Gastrocnemius medialis (tissue), 4 donors: ENCODE measurements around the gene ATP6AP1. TPM values are rescaled to one million over a fixed set of nuclear protein-coding genes. Genes with fewer than 3 reads are reported as not detected.

Source experiments
- ATAC-seq, 2 donors: fragments of 150-250 bp; one replicate each; pipeline ENCODE4 v1.9.1; 2016
- DNase-seq, 2 donors: peaks; one replicate each; pipeline ENCODE4 v3.0.0-alpha.2; 2019
- H3K27ac ChIP-seq, 4 donors: fragments of 200-600 bp; sonication (generic); 1 replicate in 1 of 4; 2 replicates in 3 of 4; pipeline ENCODE4 v1.5.1; 2016 to 2018; ENCODE audit warnings: mild to moderate bottlenecking in 2 of 4, moderate library complexity in 1 of 4
- H3K27me3 ChIP-seq, 3 donors: fragments of 200-600 bp; sonication (generic) in 2 of 3; 1 replicate in 1 of 3; 2 replicates in 2 of 3; pipeline versions ENCODE4 v1.5.1 to v1.6.0; 2016 to 2019; ENCODE audit warnings: mild to moderate bottlenecking in 1 of 3, moderate library complexity in 1 of 3
- H3K36me3 ChIP-seq, 2 donors: fragments of 200-600 bp; sonication (generic) in 1 of 2; one replicate each; pipeline ENCODE4 v1.5.1; 2017 to 2018
- H3K4me1 ChIP-seq, 2 donors: fragments of 200-600 bp; sonication (generic) in 1 of 2; one replicate each; pipeline ENCODE4 v1.5.1; 2016 to 2017; ENCODE audit warnings: mild to moderate bottlenecking in 2 of 2
- H3K4me3 ChIP-seq, 4 donors: fragments of 200-600 bp; sonication (generic) in 3 of 4; 1 replicate in 1 of 4; 2 replicates in 3 of 4; pipeline ENCODE4 v1.5.1; 2016 to 2019; ENCODE audit warnings: mild to moderate bottlenecking in 2 of 4
- H3K9me3 ChIP-seq, 3 donors: fragments of 200-600 bp; sonication (generic) in 2 of 3; 1 replicate in 1 of 3; 2 replicates in 2 of 3; pipeline ENCODE4 v1.5.1; 2016 to 2019
- CTCF ChIP-seq, 5 experiments: fragments of 450-650 bp in 3 of 5; fragments of 200-600 bp in 2 of 5; sonication (generic) in 2 of 5; IDR thresholded peaks in 4 of 5; conservative IDR thresholded peaks in 1 of 5; 1 replicate in 4 of 5; 2 replicates in 1 of 5; pipeline ENCODE4 v1.5.1; 2016 to 2019; ENCODE audit warnings: antibody characterized with exemption in 5 of 5, mild to moderate bottlenecking in 3 of 5, moderate library complexity in 3 of 5
- POLR2A ChIP-seq, 2 donors: fragments of 450-650 bp; IDR thresholded peaks; one replicate each; pipeline ENCODE4 v1.6.1; 2017; ENCODE audit warnings: antibody characterized with exemption in 2 of 2, mild to moderate bottlenecking in 2 of 2, moderate library complexity in 2 of 2
- in situ Hi-C, 4 donors: fragments of 200-750 bp; cut with MboI; loops; one replicate each; pipeline versions ENCODE4 v1.15.0 to v1.8.0; 2017; ENCODE audit warnings: low sequenced_read_pairs in 4 of 4
- intact Hi-C: fragments of 100-400 bp; cut with DNase I; formaldehyde crosslinking; loops from one replicate; pipeline ENCODE4 v1.15.1; 2023; ENCODE audit warnings: low total_unique reads
- total RNA-seq, 4 donors: library from RNA; depleted of rRNA; stranded (reverse); fragments of >200 nt; gene quantifications; one replicate each; pipeline versions ENCODE4 v1.1.0 to v1.2.3, GENCODE V29; 2016

Gene ATP6AP1
- total RNA-seq, 4 donors from 2014 or later, result 16.7 to 37.8 (median 26.2) TPM

GRCh38 chrX:154469114-154469513, 40.6 kb downstream of the ATP6AP1 start:
- no peak overlapping the region for H3K4me3 ChIP-seq
- DNase-seq (no peak), ATAC-seq (no peak)
- H3K9me3 ChIP-seq, result no peaks in the 10 kb centered on the region
- TF ChIP-seq CTCF (IDR thresholded peaks at IDR 0.05 in 4 of 5, conservative IDR thresholded peaks at IDR 0.05 in 1 of 5), result no peak
- no peak for TF ChIP-seq POLR2A (IDR thresholded peaks at IDR 0.05)
- no peak overlapping the region for H3K27ac ChIP-seq
- H3K27me3 ChIP-seq, result no peaks in the 10 kb centered on the region
- H3K4me1 ChIP-seq, result no peaks in the 10 kb centered on the region
- intact Hi-C loops, result no loop called here
- in situ Hi-C loops, result no loop called here
- H3K36me3 ChIP-seq, result no peaks in the 10 kb centered on the region

- DNase-seq (no peak), ATAC-seq (no peak)
- no peak overlapping the region for H3K4me3 ChIP-seq
- no peaks in the 10 kb centered on the region for H3K27me3 ChIP-seq
- no peaks in the 10 kb centered on the region for H3K36me3 ChIP-seq
- H3K9me3 ChIP-seq, result no peaks in the 10 kb centered on the region
- intact Hi-C loops, result no loop called here
- H3K4me1 ChIP-seq, result no peaks in the 10 kb centered on the region
- in situ Hi-C loops, result no loop called here
- H3K27ac ChIP-seq, result no peak overlapping the region
- no peak for TF ChIP-seq CTCF (IDR thresholded peaks at IDR 0.05 in 4 of 5, conservative IDR thresholded peaks at IDR 0.05 in 1 of 5)
- TF ChIP-seq POLR2A (IDR thresholded peaks at IDR 0.05), result no peak
Observed at GRCh38 chrX:154469880-154470279, 41.4 kb downstream of the ATP6AP1 start.

- H3K4me1 ChIP-seq, result no peaks in the 10 kb centered on the region
- DNase-seq (no peak), ATAC-seq (no peak)
- TF ChIP-seq POLR2A (IDR thresholded peaks at IDR 0.05) (no peak), CTCF (IDR thresholded peaks at IDR 0.05 in 4 of 5, conservative IDR thresholded peaks at IDR 0.05 in 1 of 5) (no peak)
- H3K36me3 ChIP-seq, result no peaks in the 10 kb centered on the region
- no peak overlapping the region for H3K27ac ChIP-seq
- intact Hi-C loops, result no loop called here
- no peaks in the 10 kb centered on the region for H3K27me3 ChIP-seq
- H3K4me3 ChIP-seq, result no peak overlapping the region
- no peaks in the 10 kb centered on the region for H3K9me3 ChIP-seq
- in situ Hi-C loops, result no loop called here
Observed at GRCh38 chrX:154470434-154470833, 42.0 kb downstream of the ATP6AP1 start.

- no peak for ATAC-seq
Observed at GRCh38 chrX:154470914-154471568, 42.6 kb downstream of the ATP6AP1 start.

GRCh38 chrX:154471839-154472684, 43.6 kb downstream of the ATP6AP1 start:
- ATAC-seq, result no peak
- no peaks in the 10 kb centered on the region for H3K36me3 ChIP-seq

More at GRCh38 chrX:154470914-154471568, 42.6 kb downstream of the ATP6AP1 start:
- H3K27ac ChIP-seq, result no peak overlapping the region
- no peaks in the 10 kb centered on the region for H3K4me1 ChIP-seq
- no peaks in the 10 kb centered on the region for H3K36me3 ChIP-seq
- H3K9me3 ChIP-seq, result no peaks in the 10 kb centered on the region
- in situ Hi-C loops, result no loop called here
- no peak for TF ChIP-seq POLR2A (IDR thresholded peaks at IDR 0.05)
- no peak overlapping the region for H3K4me3 ChIP-seq
- intact Hi-C loops, result no loop called here
- DNase-seq, result no peak
- H3K27me3 ChIP-seq, result no peaks in the 10 kb centered on the region

More at GRCh38 chrX:154471839-154472684, 43.6 kb downstream of the ATP6AP1 start:
- Histone ChIP-seq H3K9me3 (no peaks in the 10 kb centered on the region), H3K27ac (no peak overlapping the region), H3K27me3 (no peaks in the 10 kb centered on the region), H3K4me3 (no peak overlapping the region), H3K4me1 (no peaks in the 10 kb centered on the region)
- DNase-seq, result no peak
- in situ Hi-C loops, result no loop called here
- no peak for TF ChIP-seq POLR2A (IDR thresholded peaks at IDR 0.05)
- TF ChIP-seq CTCF (IDR thresholded peaks at IDR 0.05 in 4 of 5, conservative IDR thresholded peaks at IDR 0.05 in 1 of 5), result no peak
- intact Hi-C loops, result no loop called here
